LNCAP (cell line): Measurements from ENCODE around the gene GRIN2C.

Experiments used
- CTCF ChIP-seq: fragments of 450-650 bp; IDR thresholded peaks from 2 replicates; pipeline ENCODE4 v1.5.1; 2017; ENCODE audit warnings: mild to moderate bottlenecking

GRIN2C gene

GRCh38 chr17:74792586-74793105, 67.0 kb downstream of the GRIN2C start:
- no peak for TF ChIP-seq CTCF
